ENCODE results near the gene CORO6. TPM values are rescaled to one million over a fixed set of nuclear protein-coding genes. Genes with fewer than 3 reads are reported as not detected.
A peak's percentile ranks its signal among the peaks of the same experiment; 100 is the strongest.
"Not testable (repeated sequence)": the region's sequence is repeated elsewhere in the genome, so short reads cannot be mapped to it uniquely, and the experiment has no call there.

CORO6 gene
- total and polyA plus RNA-seq, 4 donors: 8.0 to 21.4 (median 13.7) TPM

- no peak for DNase-seq (ENCODE audit: low read depth in 4 of 6, low spot score in 6 of 6)
- Histone ChIP-seq H3K27me3 (ENCODE audit: control insufficient read depth, insufficient read depth, low read length) (no peaks in the 10 kb centered on the region), H3K4me1 (ENCODE audit: control insufficient read depth, insufficient read depth, low read length) (no peaks in the 10 kb centered on the region), H3K4me3 (ENCODE audit: low read depth, low read length) (no peak overlapping the region), H3K27ac (ENCODE audit: low read depth, low read length) (no peak overlapping the region), H3K36me3 (ENCODE audit: control insufficient read depth, insufficient read depth, low read length) (no peaks in the 10 kb centered on the region), H3K9me3 (ENCODE audit: control insufficient read depth, insufficient read depth, low read length) (no peaks in the 10 kb centered on the region)
- no CpG with 5 or more reads among the region's 6 CpGs for WGBS (ENCODE audit: insufficient coverage)
Observed at GRCh38 chr17:29655323-29655722, 32.6 kb upstream of the CORO6 start.

DNA sequence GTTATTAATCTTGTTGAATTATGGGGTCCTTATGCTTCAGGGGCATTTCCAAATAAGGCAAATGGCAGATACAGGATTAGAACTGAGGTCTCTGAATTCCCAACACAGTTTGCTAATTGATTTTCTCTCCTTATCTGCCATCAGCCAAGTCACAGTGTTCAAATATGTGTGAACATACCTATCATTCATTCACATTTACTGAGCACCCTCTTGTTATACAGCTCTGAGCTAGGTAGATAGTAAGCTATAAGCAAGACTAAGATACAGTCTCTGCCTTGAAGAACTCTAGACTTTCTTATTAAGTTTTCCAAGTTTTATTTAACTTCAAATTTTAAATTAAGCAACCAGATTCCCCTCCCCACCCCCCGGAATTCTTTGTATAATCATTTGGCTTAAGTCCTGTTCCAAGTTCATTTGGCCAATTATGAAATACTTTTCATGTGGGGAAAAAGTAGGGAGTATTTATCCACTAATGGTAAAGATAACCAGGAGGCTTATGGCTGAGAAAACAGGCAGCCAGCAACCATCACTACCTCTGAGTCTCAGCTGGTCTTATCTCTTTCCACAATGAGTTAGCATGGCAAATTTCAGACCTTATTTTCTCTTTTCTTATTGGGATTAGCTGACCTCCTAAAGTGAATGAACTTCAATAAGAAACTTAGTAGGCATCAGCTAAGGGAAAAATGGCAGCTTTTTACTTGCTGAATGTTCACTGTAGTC is 31.4 kb upstream of the CORO6 start:
- no peak overlapping the region for H3K27ac ChIP-seq (ENCODE audit: low read depth, low read length)
- no peaks in the 10 kb centered on the region for H3K4me1 ChIP-seq (ENCODE audit: control insufficient read depth, insufficient read depth, low read length)
- H3K27me3 ChIP-seq (ENCODE audit: control insufficient read depth, insufficient read depth, low read length): no peaks in the 10 kb centered on the region
- H3K9me3 ChIP-seq (ENCODE audit: control insufficient read depth, insufficient read depth, low read length): no peaks in the 10 kb centered on the region
- WGBS (ENCODE audit: insufficient coverage): no CpG with 5 or more reads among the region's 1 CpG
- no peak for DNase-seq (ENCODE audit: low read depth in 4 of 6, low spot score in 6 of 6)
- no peaks in the 10 kb centered on the region for H3K36me3 ChIP-seq (ENCODE audit: control insufficient read depth, insufficient read depth, low read length)
- H3K4me3 ChIP-seq (ENCODE audit: low read depth, low read length): no peak overlapping the region

DNA sequence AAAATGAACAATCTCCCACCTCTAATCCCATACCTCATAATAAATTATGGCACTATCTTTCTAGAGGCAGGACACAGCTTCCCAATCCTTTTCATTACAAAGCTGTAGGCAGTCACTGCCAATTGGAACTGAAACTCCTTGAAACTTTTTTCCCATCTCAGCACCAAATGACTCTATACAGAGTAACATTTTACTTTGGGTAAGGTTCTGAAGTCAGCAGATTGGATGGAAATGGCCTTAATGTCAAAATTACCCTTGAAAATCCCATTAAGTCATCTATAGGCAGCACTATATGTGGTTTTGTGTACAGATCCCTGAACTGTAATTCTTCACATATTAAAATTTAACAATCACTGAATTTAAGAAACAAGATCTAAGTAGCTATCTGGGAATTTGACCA is 30.3 kb upstream of the CORO6 start:
- no peaks in the 10 kb centered on the region for H3K4me1 ChIP-seq (ENCODE audit: control insufficient read depth, insufficient read depth, low read length)
- H3K36me3 ChIP-seq (ENCODE audit: control insufficient read depth, insufficient read depth, low read length): no peaks in the 10 kb centered on the region
- no peak overlapping the region for H3K4me3 ChIP-seq (ENCODE audit: low read depth, low read length)
- H3K27me3 ChIP-seq (ENCODE audit: control insufficient read depth, insufficient read depth, low read length): no peaks in the 10 kb centered on the region
- H3K27ac ChIP-seq (ENCODE audit: low read depth, low read length): no peak overlapping the region
- DNase-seq (ENCODE audit: low read depth in 4 of 6, low spot score in 6 of 6): peak in 1 of 6 donors; percentile 36
- H3K9me3 ChIP-seq (ENCODE audit: control insufficient read depth, insufficient read depth, low read length): no peaks in the 10 kb centered on the region

- 100% methylated on average over 4 of the region's 7 CpGs for WGBS (ENCODE audit: insufficient coverage)
- H3K36me3 ChIP-seq (ENCODE audit: control insufficient read depth, insufficient read depth, low read length); H3K4me1 ChIP-seq (ENCODE audit: control insufficient read depth, insufficient read depth, low read length): not testable (repeated sequence)
Observed at GRCh38 chr17:29651913-29652312, 29.2 kb upstream of the CORO6 start.

DNA sequence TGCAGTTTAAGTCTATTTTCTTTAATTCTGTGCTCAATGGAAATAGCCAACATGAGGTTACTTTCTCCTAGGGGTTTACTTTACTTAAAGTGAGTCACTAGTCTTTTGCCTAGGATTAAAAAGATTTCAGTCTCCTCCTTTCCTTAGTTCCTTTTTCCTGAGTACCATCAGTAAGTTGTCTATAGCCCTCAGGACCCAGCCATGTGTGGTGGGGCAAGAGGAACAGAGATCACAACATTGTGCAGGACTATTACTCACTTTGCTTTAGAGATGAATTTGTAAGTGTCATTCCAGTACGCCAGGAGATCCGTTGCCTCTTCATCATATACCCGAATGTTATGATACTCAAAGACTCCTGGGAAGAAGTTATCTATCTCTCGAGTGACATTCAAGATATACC is 27.7 kb upstream of the CORO6 start:
- Histone ChIP-seq H3K27me3 (ENCODE audit: control insufficient read depth, insufficient read depth, low read length) (no peaks in the 10 kb centered on the region), H3K9me3 (ENCODE audit: control insufficient read depth, insufficient read depth, low read length) (no peaks in the 10 kb centered on the region), H3K36me3 (ENCODE audit: control insufficient read depth, insufficient read depth, low read length) (peaks cover 6% of the 10 kb centered on the region), H3K4me3 (ENCODE audit: low read depth, low read length) (no peak overlapping the region), H3K27ac (ENCODE audit: low read depth, low read length) (no peak overlapping the region), H3K4me1 (ENCODE audit: control insufficient read depth, insufficient read depth, low read length) (no peaks in the 10 kb centered on the region)
- no peak for DNase-seq (ENCODE audit: low read depth in 4 of 6, low spot score in 6 of 6)
- 93% methylated on average over 3 of the region's 4 CpGs for WGBS (ENCODE audit: insufficient coverage)

More at GRCh38 chr17:29651913-29652312, 29.2 kb upstream of the CORO6 start:
- not testable (repeated sequence) for DNase-seq (ENCODE audit: low read depth in 4 of 6, low spot score in 6 of 6); H3K4me3 ChIP-seq (ENCODE audit: low read depth, low read length); H3K27ac ChIP-seq (ENCODE audit: low read depth, low read length); H3K27me3 ChIP-seq (ENCODE audit: control insufficient read depth, insufficient read depth, low read length); H3K9me3 ChIP-seq (ENCODE audit: control insufficient read depth, insufficient read depth, low read length)

GRCh38 chr17:29649359-29649758 is 26.6 kb upstream of the CORO6 start:
- Histone ChIP-seq H3K27me3 (ENCODE audit: control insufficient read depth, insufficient read depth, low read length) (no peaks in the 10 kb centered on the region), H3K4me1 (ENCODE audit: control insufficient read depth, insufficient read depth, low read length) (no peaks in the 10 kb centered on the region), H3K4me3 (ENCODE audit: low read depth, low read length) (no peak overlapping the region), H3K36me3 (ENCODE audit: control insufficient read depth, insufficient read depth, low read length) (peaks cover 6% of the 10 kb centered on the region), H3K9me3 (ENCODE audit: control insufficient read depth, insufficient read depth, low read length) (no peaks in the 10 kb centered on the region), H3K27ac (ENCODE audit: low read depth, low read length) (no peak overlapping the region)
- 100% methylated on average over 1 of the region's 5 CpGs for WGBS (ENCODE audit: insufficient coverage)
- no peak for DNase-seq (ENCODE audit: low read depth in 4 of 6, low spot score in 6 of 6)

- Histone ChIP-seq H3K36me3 (ENCODE audit: control insufficient read depth, insufficient read depth, low read length) (peaks cover 6% of the 10 kb centered on the region), H3K27me3 (ENCODE audit: control insufficient read depth, insufficient read depth, low read length) (no peaks in the 10 kb centered on the region), H3K27ac (ENCODE audit: low read depth, low read length) (no peak overlapping the region), H3K4me1 (ENCODE audit: control insufficient read depth, insufficient read depth, low read length) (no peaks in the 10 kb centered on the region), H3K4me3 (ENCODE audit: low read depth, low read length) (no peak overlapping the region), H3K9me3 (ENCODE audit: control insufficient read depth, insufficient read depth, low read length) (no peaks in the 10 kb centered on the region)
- DNase-seq (ENCODE audit: low read depth in 4 of 6, low spot score in 6 of 6): no peak
- no CpG with 5 or more reads among the region's 5 CpGs for WGBS (ENCODE audit: insufficient coverage)
Observed at GRCh38 chr17:29648005-29648404, 25.3 kb upstream of the CORO6 start.

DNA sequence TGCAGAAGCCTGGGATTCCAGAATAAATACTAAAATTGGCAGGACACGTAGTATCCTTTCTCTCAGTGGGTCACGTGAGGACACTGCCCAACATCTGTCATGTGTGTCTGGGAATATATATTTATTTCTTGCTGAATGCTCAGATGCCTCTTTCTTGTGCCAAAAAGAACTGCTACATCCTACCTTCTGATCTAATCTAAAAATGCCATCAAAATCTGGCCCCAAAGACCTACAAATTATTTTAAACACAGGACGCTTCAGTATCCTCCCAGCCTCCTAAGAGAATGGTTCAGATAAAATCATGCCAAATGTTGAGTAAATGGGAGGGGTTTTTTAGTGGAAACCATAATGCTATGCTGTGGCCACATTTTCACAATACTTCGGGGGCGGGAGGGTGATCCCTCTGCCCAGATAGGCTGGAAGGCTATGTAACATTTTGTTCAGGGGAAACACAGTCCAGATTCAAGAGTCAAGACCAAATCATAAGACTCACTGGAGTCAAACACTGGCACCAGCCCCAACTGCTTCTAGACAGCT is 22.9 kb upstream of the CORO6 start:
- no peaks in the 10 kb centered on the region for H3K4me1 ChIP-seq (ENCODE audit: control insufficient read depth, insufficient read depth, low read length)
- no peaks in the 10 kb centered on the region for H3K27me3 ChIP-seq (ENCODE audit: control insufficient read depth, insufficient read depth, low read length)
- H3K9me3 ChIP-seq (ENCODE audit: control insufficient read depth, insufficient read depth, low read length): no peaks in the 10 kb centered on the region
- DNase-seq (ENCODE audit: low read depth in 4 of 6, low spot score in 6 of 6): peak in 1 of 6 donors; percentile 66
- 88% methylated on average over 2 of the region's 5 CpGs for WGBS (ENCODE audit: insufficient coverage)
- H3K4me3 ChIP-seq (ENCODE audit: low read depth, low read length): no peak overlapping the region
- peaks cover 6% of the 10 kb centered on the region for H3K36me3 ChIP-seq (ENCODE audit: control insufficient read depth, insufficient read depth, low read length)
- H3K27ac ChIP-seq (ENCODE audit: low read depth, low read length): peak overlapping the region; percentile 30

- H3K27ac ChIP-seq (ENCODE audit: low read depth, low read length): no peak overlapping the region
- WGBS (ENCODE audit: insufficient coverage): no CpG with 5 or more reads among the region's 1 CpG
- H3K9me3 ChIP-seq (ENCODE audit: control insufficient read depth, insufficient read depth, low read length): no peaks in the 10 kb centered on the region
- H3K27me3 ChIP-seq (ENCODE audit: control insufficient read depth, insufficient read depth, low read length): no peaks in the 10 kb centered on the region
- no peak for DNase-seq (ENCODE audit: low read depth in 4 of 6, low spot score in 6 of 6)
- H3K36me3 ChIP-seq (ENCODE audit: control insufficient read depth, insufficient read depth, low read length): peaks cover 6% of the 10 kb centered on the region
- no peak overlapping the region for H3K4me3 ChIP-seq (ENCODE audit: low read depth, low read length)
- peaks cover 5% of the 10 kb centered on the region for H3K4me1 ChIP-seq (ENCODE audit: control insufficient read depth, insufficient read depth, low read length)
Observed at GRCh38 chr17:29643817-29644160, 21.1 kb upstream of the CORO6 start.

DNA sequence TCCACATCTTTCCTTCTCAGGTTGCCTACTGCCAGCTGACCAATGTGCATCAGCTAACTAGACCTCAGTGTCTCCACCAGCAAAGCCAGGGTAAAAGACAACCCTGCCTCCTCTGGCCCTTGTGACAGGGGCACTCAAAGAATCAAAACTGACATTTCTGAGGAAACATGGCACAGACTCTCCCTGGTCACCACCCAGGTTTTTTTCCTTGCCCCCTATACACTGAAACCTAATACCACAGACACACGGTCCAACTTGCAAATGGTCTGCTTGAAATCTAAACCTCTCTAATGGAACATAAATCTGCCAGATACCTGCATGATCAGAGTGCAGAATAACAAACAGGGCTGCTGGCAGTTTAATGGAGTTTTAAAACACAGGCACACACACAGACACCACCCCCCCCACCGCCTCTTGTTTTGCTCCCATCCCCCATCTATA is 19.5 kb upstream of the CORO6 start:
- WGBS (ENCODE audit: insufficient coverage): 33% methylated on average over 1 of the region's 2 CpGs
- peaks cover 9% of the 10 kb centered on the region for H3K36me3 ChIP-seq (ENCODE audit: control insufficient read depth, insufficient read depth, low read length)
- no peak for DNase-seq (ENCODE audit: low read depth in 4 of 6, low spot score in 6 of 6)
- no peaks in the 10 kb centered on the region for H3K27me3 ChIP-seq (ENCODE audit: control insufficient read depth, insufficient read depth, low read length)
- H3K4me3 ChIP-seq (ENCODE audit: low read depth, low read length): no peak overlapping the region
- H3K9me3 ChIP-seq (ENCODE audit: control insufficient read depth, insufficient read depth, low read length): no peaks in the 10 kb centered on the region
- peaks cover 5% of the 10 kb centered on the region for H3K4me1 ChIP-seq (ENCODE audit: control insufficient read depth, insufficient read depth, low read length)
- H3K27ac ChIP-seq (ENCODE audit: low read depth, low read length): no peak overlapping the region
